ENCODE data around the gene CRYBA4. TPM values are rescaled to one million over a fixed set of nuclear protein-coding genes. Genes with fewer than 3 reads are reported as not detected.

Gene CRYBA4
- total RNA-seq, 1 donor from 2014 or later, result 1.0 TPM

DNA sequence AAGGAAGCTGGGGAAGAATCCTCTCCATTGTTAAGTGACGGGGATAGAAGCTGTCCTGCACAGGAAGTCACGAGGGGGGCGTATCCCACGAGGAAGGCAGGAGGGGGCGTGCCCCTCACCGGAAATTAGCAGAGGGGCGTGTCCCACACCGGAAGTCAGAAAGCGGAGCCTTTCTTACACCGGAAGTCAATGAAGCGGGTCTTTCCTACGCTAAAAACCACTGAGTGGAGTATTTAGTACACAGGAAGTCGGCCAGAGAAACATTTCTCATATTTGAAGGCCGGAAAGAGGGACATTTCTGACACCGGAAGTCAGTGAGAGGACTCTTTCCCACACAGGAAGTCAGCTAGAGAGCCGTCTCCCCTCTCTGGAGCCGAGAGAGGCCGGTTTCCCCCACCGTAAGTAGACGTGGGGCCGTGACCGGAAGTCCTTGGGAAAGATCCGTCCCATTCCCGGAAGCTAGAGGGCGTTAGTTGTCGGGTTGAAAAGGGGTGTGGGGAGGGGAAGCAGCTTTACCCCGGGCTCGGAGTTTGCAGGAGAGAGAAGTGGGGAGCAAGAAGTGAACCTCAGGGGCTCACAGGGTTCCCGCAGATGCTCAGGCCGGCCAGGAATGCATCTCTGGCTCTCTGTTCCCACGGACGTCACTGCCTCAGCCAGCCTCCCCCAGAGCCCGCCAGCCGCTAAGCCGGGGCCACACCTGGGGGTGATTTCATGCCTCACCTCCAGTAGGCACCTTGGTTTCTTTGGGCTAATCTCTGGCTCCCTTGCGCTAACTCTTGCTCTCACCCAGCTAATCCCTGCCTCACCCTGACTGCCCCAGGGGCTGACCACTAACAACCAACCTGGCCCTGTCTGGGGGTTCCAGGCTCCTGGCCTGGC is 51.1 kb downstream of the CRYBA4 start:
- Mint-ChIP-seq H3K36me3 (peaks cover 6% of the 10 kb centered on the region), H3K9me3 (peaks cover 3% of the 10 kb centered on the region), H3K4me1 (ENCODE audit: unreplicated experiment) (peaks cover 23% of the 10 kb centered on the region), H3K27ac (peak overlapping the region; percentile 99), H3K27me3 (no peaks in the 10 kb centered on the region), H3K4me3 (peak overlapping the region; percentile 97)
- TF ChIP-seq, protein P1, sequence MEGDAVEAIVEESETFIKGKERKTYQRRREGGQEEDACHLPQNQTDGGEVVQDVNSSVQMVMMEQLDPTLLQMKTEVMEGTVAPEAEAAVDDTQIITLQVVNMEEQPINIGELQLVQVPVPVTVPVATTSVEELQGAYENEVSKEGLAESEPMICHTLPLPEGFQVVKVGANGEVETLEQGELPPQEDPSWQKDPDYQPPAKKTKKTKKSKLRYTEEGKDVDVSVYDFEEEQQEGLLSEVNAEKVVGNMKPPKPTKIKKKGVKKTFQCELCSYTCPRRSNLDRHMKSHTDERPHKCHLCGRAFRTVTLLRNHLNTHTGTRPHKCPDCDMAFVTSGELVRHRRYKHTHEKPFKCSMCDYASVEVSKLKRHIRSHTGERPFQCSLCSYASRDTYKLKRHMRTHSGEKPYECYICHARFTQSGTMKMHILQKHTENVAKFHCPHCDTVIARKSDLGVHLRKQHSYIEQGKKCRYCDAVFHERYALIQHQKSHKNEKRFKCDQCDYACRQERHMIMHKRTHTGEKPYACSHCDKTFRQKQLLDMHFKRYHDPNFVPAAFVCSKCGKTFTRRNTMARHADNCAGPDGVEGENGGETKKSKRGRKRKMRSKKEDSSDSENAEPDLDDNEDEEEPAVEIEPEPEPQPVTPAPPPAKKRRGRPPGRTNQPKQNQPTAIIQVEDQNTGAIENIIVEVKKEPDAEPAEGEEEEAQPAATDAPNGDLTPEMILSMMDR (conservative IDR thresholded peaks at IDR 0.05), result peak; percentile 73
- peak; percentile 88 for DNase-seq (ENCODE audit: extremely low spot score, unreplicated experiment)

DNA sequence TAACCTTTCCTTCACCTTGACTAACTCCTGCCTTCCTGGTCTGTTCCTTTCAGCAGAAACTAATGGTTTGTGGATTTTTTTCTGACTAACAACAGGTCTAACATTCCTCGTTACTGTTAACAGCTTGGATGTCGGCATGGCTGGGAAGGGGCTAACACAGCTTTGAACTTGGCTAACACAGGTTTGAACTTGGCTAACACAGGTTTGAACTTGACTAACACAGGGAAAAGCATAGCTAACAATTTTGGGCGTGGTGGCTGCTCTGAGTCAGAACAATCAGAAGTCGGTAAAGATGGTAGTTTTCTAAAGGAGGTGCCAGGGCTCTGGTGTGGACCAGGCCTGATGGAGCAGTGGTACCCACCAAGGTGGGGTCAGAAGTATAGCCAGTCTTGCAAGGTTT is 51.7 kb downstream of the CRYBA4 start:
- peak overlapping the region; percentile 99 for H3K27ac Mint-ChIP-seq
- DNase-seq (ENCODE audit: extremely low spot score, unreplicated experiment), result no peak
- H3K36me3 Mint-ChIP-seq, result peaks cover 6% of the 10 kb centered on the region
- peaks cover 3% of the 10 kb centered on the region for H3K9me3 Mint-ChIP-seq
- TF ChIP-seq, protein P1 (conservative IDR thresholded peaks at IDR 0.05), result no peak
- peak overlapping the region; percentile 97 for H3K4me3 Mint-ChIP-seq
- peaks cover 23% of the 10 kb centered on the region for H3K4me1 Mint-ChIP-seq (ENCODE audit: unreplicated experiment)
- no peaks in the 10 kb centered on the region for H3K27me3 Mint-ChIP-seq

DNA sequence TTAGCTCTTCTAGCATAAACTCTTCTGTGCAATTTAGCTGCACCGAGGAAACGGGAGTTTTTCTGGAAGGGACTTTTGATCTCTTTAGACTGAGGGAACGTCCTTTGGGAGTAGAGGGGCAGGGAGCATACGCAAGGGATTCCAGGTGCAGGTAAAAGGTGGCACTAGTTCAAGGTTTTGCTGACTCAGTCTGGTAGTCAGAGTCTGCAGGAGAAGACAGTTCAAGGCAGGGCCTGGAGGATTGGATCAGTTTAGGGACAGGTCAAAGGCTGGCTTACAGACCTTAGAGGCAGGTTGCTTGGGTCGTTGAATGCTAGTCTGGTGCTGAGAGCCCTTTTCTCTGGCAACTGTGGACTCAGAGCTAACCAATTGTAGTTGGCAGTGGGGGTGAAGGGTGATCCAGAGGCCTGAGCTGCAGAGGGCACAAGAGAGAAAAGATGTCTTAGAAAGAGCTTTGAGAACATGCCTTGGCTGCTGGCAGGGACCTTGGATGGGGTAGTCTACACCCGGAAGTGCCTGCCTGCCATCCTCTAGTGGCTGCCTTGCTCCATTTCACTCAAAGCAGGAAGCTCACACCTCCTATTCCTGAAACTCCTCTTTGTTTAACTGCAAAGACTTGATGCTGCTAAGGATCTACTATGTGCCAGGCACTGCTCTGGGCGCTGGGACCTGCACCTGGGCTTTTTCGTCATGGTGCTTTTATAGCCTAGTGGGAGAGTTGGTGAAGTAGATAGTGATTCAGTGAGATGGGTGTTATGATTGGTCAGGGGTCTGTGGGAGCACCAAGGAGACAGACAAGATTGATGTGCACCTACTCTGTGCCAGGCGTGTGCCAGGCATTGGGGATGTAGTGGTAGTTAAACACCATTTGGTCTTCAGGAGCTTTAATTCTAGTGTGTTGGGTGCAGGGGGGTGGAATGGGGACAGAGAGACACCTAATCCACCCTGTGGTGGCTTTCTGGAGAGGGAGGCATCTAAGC is 52.7 kb downstream of the CRYBA4 start:
- peaks cover 3% of the 10 kb centered on the region for H3K9me3 Mint-ChIP-seq
- peak overlapping the region; percentile 97 for H3K4me3 Mint-ChIP-seq
- no peak for DNase-seq (ENCODE audit: extremely low spot score, unreplicated experiment)
- H3K27me3 Mint-ChIP-seq, result no peaks in the 10 kb centered on the region
- H3K36me3 Mint-ChIP-seq, result peaks cover 6% of the 10 kb centered on the region
- TF ChIP-seq, protein P1 (conservative IDR thresholded peaks at IDR 0.05), result no peak
- H3K27ac Mint-ChIP-seq, result peak overlapping the region; percentile 99
- H3K4me1 Mint-ChIP-seq (ENCODE audit: unreplicated experiment), result peaks cover 28% of the 10 kb centered on the region

DNA sequence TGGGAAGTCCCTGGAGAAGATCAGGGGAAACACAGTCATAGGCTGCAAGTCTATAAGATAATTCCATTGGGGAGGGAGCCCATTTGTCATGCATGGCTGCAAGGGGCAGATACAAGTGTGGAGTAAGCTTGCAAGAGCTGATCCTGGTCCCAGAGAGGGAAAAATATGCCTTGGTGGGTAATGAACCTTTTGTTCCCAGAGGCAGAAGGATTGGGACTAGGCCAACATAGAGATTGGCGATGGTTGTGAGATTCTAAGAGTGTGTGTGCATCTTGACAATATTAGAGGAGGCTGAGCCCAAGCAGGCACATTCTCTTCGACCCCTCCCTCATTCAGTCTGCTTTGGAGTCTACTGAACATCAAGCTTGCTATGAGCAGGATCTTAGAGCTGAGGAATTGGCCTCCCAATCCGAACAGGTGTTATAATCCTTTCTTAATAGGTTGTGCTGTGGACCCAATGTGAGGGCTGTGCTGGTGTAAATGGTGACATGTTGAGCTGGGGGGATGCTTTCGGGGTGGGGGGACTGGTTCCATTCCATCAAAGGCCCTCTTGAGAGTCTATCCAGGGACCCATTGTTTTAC is 54.0 kb downstream of the CRYBA4 start:
- Mint-ChIP-seq H3K9me3 (peaks cover 3% of the 10 kb centered on the region), H3K4me1 (ENCODE audit: unreplicated experiment) (peaks cover 32% of the 10 kb centered on the region), H3K4me3 (no peak overlapping the region), H3K36me3 (peaks cover 6% of the 10 kb centered on the region), H3K27ac (no peak overlapping the region), H3K27me3 (no peaks in the 10 kb centered on the region)
- TF ChIP-seq, protein P1 (conservative IDR thresholded peaks at IDR 0.05), result no peak
- DNase-seq (ENCODE audit: extremely low spot score, unreplicated experiment), result no peak

DNA sequence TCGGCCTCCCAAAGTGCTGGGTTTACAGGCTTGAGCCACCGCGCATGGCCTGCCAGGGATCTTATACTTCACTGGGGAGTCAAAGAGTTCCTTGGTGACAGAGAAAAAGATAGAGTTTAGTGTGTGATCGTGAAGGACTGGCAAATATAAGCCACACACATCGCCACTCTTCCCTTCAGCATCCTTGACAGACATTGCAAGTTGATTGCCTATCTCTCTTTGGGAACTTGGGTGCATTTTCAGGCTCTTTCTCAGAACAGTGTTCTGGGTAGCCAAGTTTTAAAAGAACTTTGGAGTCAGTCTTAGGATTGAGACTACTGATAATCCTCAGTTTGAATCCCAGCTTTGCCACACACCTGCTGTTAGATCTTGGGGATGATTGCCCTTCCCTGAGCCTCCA is 55.5 kb downstream of the CRYBA4 start:
- no peak overlapping the region for H3K4me3 Mint-ChIP-seq
- H3K36me3 Mint-ChIP-seq, result peaks cover 10% of the 10 kb centered on the region
- H3K4me1 Mint-ChIP-seq (ENCODE audit: unreplicated experiment), result peaks cover 35% of the 10 kb centered on the region
- TF ChIP-seq, protein P1 (conservative IDR thresholded peaks at IDR 0.05), result no peak
- no peak overlapping the region for H3K27ac Mint-ChIP-seq
- no peak for DNase-seq (ENCODE audit: extremely low spot score, unreplicated experiment)
- peaks cover 3% of the 10 kb centered on the region for H3K9me3 Mint-ChIP-seq
- no peaks in the 10 kb centered on the region for H3K27me3 Mint-ChIP-seq

All from type B pancreatic cell (in vitro differentiated cells).